Dendritic cell treated with granulocyte-macrophage colony-stimulating factor and Interleukin-4, amounts not matched to agents 40 ng/mL and 50 ng/mL, for 4 days (primary cell): ENCODE results near the gene PALS2.

Source experiments
- H3K27ac Mint-ChIP-seq: one replicate; pipeline ENCODE4 v1.8.0; 2022; ENCODE audit warnings: mild to moderate bottlenecking, mixed read lengths
- H3K27me3 Mint-ChIP-seq: one replicate; pipeline ENCODE4 v1.8.0; 2022; ENCODE audit warnings: mild to moderate bottlenecking, mixed read lengths
- H3K36me3 Mint-ChIP-seq: one replicate; pipeline ENCODE4 v1.8.0; 2022; ENCODE audit warnings: low read depth, mixed read lengths
- H3K4me1 Mint-ChIP-seq: one replicate; pipeline ENCODE4 v1.8.0; 2022; ENCODE audit warnings: low read depth, mixed read lengths
- H3K4me3 Mint-ChIP-seq: one replicate; pipeline ENCODE4 v1.8.0; 2022; ENCODE audit warnings: mild to moderate bottlenecking, moderate library complexity, mixed read lengths
- H3K9me3 Mint-ChIP-seq: one replicate; pipeline ENCODE4 v1.8.0; 2022; ENCODE audit warnings: mixed read lengths
- intact Hi-C: fragments of 100-400 bp; cut with micrococcal nuclease; formaldehyde crosslinking; loops from one replicate; pipeline ENCODE4 v1.15.0; 2022

PALS2 gene

DNA sequence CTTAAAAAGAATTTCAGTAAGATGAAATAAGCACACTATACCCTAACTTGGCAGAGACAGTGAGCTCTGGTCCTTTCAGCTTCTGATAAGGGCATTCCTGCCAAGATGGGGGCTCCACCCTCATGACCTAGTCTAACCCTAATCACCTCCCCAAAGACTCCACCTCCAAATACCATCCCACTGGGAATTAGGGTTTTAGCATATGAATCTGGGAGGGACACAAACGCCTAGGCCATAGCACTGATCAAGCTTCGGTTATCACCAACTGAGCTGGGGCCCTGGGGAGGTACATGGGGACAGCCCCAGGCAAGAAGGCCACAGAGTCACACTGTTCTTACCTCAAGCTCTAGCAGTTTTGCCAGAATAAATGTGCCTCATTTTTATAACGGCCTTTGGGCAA is 31.4 kb downstream of the PALS2 start:
- Mint-ChIP-seq H3K4me3 (no peak overlapping the region), H3K9me3 (peaks cover 15% of the 10 kb centered on the region), H3K27me3 (no peaks in the 10 kb centered on the region), H3K27ac (no peak overlapping the region), H3K36me3 (no peaks in the 10 kb centered on the region), H3K4me1 (no peaks in the 10 kb centered on the region)
- intact Hi-C loops, result no loop called here

DNA sequence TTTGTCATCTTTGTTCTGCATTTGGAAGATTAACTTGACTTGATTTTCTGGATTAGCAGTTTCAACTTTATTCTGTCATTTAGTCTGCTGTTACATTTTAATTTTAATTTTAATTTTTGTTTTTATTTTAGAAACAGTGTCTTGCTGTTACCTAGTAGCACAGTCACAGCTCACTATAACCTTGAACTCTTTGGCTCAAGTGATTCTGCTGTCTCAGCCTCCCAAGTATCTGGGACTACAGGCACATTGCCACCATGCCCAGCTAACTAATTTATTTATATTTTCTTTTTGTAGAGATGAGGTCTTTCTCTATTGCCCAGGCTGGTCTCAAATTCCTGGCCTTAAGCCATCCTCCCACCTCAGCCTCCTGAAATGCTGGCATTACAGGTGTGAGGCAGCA is 35.3 kb downstream of the PALS2 start:
- Mint-ChIP-seq H3K27me3 (no peaks in the 10 kb centered on the region), H3K4me1 (peaks cover 2% of the 10 kb centered on the region), H3K9me3 (no peaks in the 10 kb centered on the region), H3K4me3 (no peak overlapping the region), H3K27ac (no peak overlapping the region), H3K36me3 (no peaks in the 10 kb centered on the region)
- intact Hi-C loops, result no loop called here

GRCh38 chr7:24609059-24609458 is 35.8 kb downstream of the PALS2 start:
- Mint-ChIP-seq H3K27ac (no peak overlapping the region), H3K4me3 (no peak overlapping the region), H3K4me1 (peaks cover 5% of the 10 kb centered on the region), H3K9me3 (no peaks in the 10 kb centered on the region), H3K36me3 (no peaks in the 10 kb centered on the region), H3K27me3 (no peaks in the 10 kb centered on the region)
- intact Hi-C loops, result no loop called here

DNA sequence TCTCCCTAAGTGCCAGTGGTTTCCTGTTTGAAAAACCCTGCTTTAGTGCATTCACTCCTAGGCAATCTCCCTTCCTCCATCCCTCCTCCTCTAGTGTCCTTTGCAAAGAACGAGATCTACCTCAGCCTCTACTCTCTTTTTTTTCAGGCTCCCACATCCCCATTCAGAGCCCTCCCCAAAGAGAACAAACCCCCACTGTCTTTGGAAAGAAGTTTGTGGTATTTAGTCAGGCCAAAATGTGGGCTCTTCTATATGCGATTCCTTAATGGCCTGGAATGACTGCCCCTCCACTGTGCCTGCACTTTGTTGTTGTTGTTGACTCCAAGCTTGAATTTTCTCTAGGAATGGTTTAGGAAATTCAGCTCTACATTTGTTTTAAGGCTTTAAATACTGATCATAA is 36.3 kb downstream of the PALS2 start:
- Mint-ChIP-seq H3K9me3 (no peaks in the 10 kb centered on the region), H3K27ac (no peak overlapping the region), H3K4me1 (peaks cover 5% of the 10 kb centered on the region), H3K4me3 (no peak overlapping the region), H3K27me3 (no peaks in the 10 kb centered on the region), H3K36me3 (no peaks in the 10 kb centered on the region)
- intact Hi-C loops, result no loop called here

DNA sequence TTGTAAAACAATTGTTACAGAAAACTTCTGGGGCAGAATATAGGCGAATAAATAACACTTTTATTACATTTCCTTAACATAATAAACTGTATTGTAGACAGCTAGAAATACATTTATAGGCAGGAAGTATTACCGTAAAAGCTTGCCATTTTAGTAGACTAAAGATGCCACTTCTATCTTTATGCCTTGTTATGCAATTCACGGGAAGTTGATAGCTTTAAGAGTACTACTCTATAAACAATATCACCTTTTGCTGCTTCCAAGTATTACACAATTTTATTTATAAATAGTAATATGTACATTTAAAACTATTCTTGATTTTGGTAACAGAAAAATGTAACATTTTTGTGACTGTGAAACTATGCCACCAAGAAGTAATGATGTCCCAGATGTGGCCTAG is 37.9 kb downstream of the PALS2 start:
- H3K27me3 Mint-ChIP-seq, result no peaks in the 10 kb centered on the region
- no peaks in the 10 kb centered on the region for H3K36me3 Mint-ChIP-seq
- H3K4me3 Mint-ChIP-seq, result no peak overlapping the region
- no peaks in the 10 kb centered on the region for H3K9me3 Mint-ChIP-seq
- no peak overlapping the region for H3K27ac Mint-ChIP-seq
- peaks cover 5% of the 10 kb centered on the region for H3K4me1 Mint-ChIP-seq
- intact Hi-C loops, result no loop called here

DNA sequence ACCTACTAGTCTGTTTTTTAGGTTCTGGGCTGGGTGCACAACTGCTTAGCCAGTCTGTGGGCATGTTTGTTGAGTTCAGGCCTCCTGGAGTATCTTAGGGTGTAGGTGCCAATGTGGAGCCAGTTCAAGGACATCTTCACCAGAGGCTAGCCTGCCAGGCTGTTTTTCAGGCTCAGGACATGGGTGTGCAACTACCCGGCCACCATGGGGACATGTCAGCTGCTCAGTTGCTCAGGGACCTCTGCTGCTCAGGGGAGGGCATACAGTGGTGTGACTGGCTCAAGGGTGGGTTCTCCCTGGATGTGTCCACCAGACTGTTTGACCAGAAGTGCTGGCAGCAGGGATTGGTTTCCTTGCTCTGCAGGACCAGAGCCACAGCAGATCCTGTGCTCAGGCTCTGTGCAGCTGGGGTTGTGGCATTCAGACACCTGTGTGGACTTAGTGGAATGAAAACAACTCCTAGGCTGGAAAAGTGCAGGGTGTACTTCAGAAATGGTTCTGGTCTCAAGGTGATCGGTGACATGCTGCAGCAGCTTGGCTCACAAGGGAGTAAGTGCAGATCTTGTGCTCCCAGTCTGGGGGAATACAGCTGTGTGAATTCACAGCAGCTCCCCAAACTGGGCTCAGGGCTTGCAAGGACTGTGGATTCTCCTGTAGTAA is 44.8 kb downstream of the PALS2 start:
- Mint-ChIP-seq H3K36me3 (no peaks in the 10 kb centered on the region), H3K4me1 (peaks cover 5% of the 10 kb centered on the region), H3K27me3 (no peaks in the 10 kb centered on the region), H3K9me3 (peaks cover 26% of the 10 kb centered on the region), H3K4me3 (no peak overlapping the region), H3K27ac (no peak overlapping the region)
- intact Hi-C loops, result no loop called here

- Mint-ChIP-seq H3K27ac (no peak overlapping the region), H3K9me3 (peaks cover 26% of the 10 kb centered on the region), H3K27me3 (no peaks in the 10 kb centered on the region), H3K4me1 (no peaks in the 10 kb centered on the region), H3K4me3 (no peak overlapping the region), H3K36me3 (no peaks in the 10 kb centered on the region)
- intact Hi-C loops, result no loop called here
Observed at GRCh38 chr7:24619978-24620377, 46.7 kb downstream of the PALS2 start.

DNA sequence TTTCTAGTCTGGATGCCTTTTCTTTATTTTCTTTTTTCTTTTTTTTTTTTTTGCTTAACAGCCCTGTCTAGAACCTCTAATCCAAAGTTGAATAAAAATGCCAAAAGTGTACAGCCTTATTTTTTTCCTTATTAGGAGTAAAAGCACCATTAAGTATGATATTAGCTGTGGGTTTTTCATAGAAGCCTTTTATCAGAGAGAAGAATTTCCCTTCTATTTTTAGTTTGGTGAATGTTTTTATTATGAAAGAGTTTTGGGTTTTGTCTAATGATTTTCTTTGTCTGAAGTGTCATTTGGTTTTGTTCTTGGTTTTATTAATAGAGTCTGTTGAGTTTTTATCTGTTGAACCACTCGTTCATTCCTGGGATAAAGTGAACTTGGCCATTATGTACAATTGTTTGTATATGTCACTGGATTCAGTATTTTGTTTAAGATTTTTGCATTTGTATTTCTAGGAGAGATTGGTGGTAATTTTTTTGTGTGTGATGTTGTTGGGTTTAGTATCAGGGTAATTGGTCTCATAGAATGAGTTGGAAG is 49.5 kb downstream of the PALS2 start:
- H3K36me3 Mint-ChIP-seq, result no peaks in the 10 kb centered on the region
- no peaks in the 10 kb centered on the region for H3K27me3 Mint-ChIP-seq
- H3K4me1 Mint-ChIP-seq, result no peaks in the 10 kb centered on the region
- intact Hi-C loops, result no loop called here
- no peak overlapping the region for H3K4me3 Mint-ChIP-seq
- peaks cover 33% of the 10 kb centered on the region for H3K9me3 Mint-ChIP-seq
- no peak overlapping the region for H3K27ac Mint-ChIP-seq
